K562 (cell line): ENCODE measurements around the gene SEPTIN14. TPM values are rescaled to one million over a fixed set of nuclear protein-coding genes. Genes with fewer than 3 reads are reported as not detected.
"Not testable (repeated sequence)": the region's sequence is repeated elsewhere in the genome, so short reads cannot be mapped to it uniquely, and the experiment has no call there.

Source experiments
- ATAC-seq: fragments of 200-7000 bp; cut with Tn5 transposase; 3 replicates; pipeline ENCODE4 v1.9.1; 2020; ENCODE audit warnings: moderate library complexity
- BruUV-seq: library from RNA; stranded (reverse); fragments of 400-500 nt; replicated peaks from 2 replicates; lab custom pipeline; 2021; lab: Mats Ljungman, UMichigan
- CTCF ChIA-PET: fragments of 300-600 bp; formaldehyde crosslinking; extraction: SDS; loops from one replicate; lab custom pipeline; 2021; ENCODE audit warnings: low intra/inter-chr PET ratio; lab: Yijun Ruan, JAX
- POLR2A ChIA-PET: fragments of 300-600, 350-650 bp; sonication (Branson Sonifier 250); formaldehyde crosslinking; extraction: SDS; loops from one replicate; lab custom pipeline; 2021; ENCODE audit warnings: antibody characterized with exemption, inconsistent platforms; lab: Yijun Ruan, JAX
- DNase-seq, 4 experiments: peaks; one replicate each; pipeline versions ENCODE4 v3.0.0 to v3.0.0-alpha.2; 2011 to 2018; ENCODE audit warnings: low spot score in 3 of 4, mixed read lengths in 3 of 4; ENCODE audit errors: extremely low read depth in 1 of 4
- FAIRE-seq: peaks from 2 replicates; lab custom pipeline; 2011; peaks lifted over from hg19 to GRCh38; lab: Jason Lieb, UNC
- H2AFZ ChIP-seq: 2 replicates; pipeline ENCODE4 v1.6.0; 2011; ENCODE audit warnings: low read depth, low read length, control low read depth, inconsistent platforms
- H3K27ac ChIP-seq: fragments of 200-600 bp; 3 replicates; pipeline ENCODE4 v1.8.0; 2011; ENCODE audit warnings: low read depth, mild to moderate bottlenecking, control low read depth, inconsistent platforms, low read length, moderate library complexity, mixed read lengths; ENCODE audit errors: extremely low read depth
- H3K27me3 ChIP-seq, 2 experiments: fragments of 300-600 bp in 1 of 2; 2 replicates in 1 of 2; 3 replicates in 1 of 2; pipeline versions ENCODE4 v1.6.0 to v1.8.0; 2011; ENCODE audit warnings: inconsistent platforms in 2 of 2, low read length in 2 of 2, mild to moderate bottlenecking in 1 of 2, mixed read lengths in 1 of 2, moderate library complexity in 1 of 2; ENCODE audit not compliant: control insufficient read depth in 2 of 2, insufficient read depth in 2 of 2
- H3K36me3 ChIP-seq: fragments of 300-600 bp; 3 replicates; pipeline ENCODE4 v1.8.0; 2011; ENCODE audit warnings: mild to moderate bottlenecking, low read length, inconsistent platforms; ENCODE audit not compliant: control insufficient read depth, insufficient read depth
- H3K4me1 ChIP-seq, 2 experiments: fragments of 200-600 bp in 1 of 2; replicated peaks in 1 of 2; 2 replicates in 1 of 2; 3 replicates in 1 of 2; pipeline versions ENCODE4 v1.5.1 to v1.8.0; 2011; ENCODE audit warnings: inconsistent platforms in 2 of 2, low read length in 2 of 2, mild to moderate bottlenecking in 1 of 2, mixed read lengths in 1 of 2, moderate library complexity in 1 of 2; ENCODE audit not compliant: control insufficient read depth in 2 of 2, insufficient read depth in 2 of 2
- H3K4me2 ChIP-seq: 2 replicates; pipeline ENCODE4 v1.6.1; 2011; ENCODE audit warnings: low read length, control low read depth, inconsistent platforms, mixed read lengths; ENCODE audit not compliant: insufficient read depth
- H3K4me3 ChIP-seq: fragments of 200-600 bp; sonication (generic), shearing (Covaris generic); 2 replicates; pipeline ENCODE4 v1.5.1; 2016; ENCODE audit warnings: control low read depth, inconsistent platforms
- H3K79me2 ChIP-seq: fragments of 200-600 bp; 3 replicates; pipeline ENCODE4 v1.8.0; 2011; ENCODE audit warnings: low read length, inconsistent platforms; ENCODE audit not compliant: control insufficient read depth, insufficient read depth
- H3K9ac ChIP-seq, 2 experiments: 2 replicates each; pipeline versions ENCODE4 v1.6.0 to v1.6.1; 2011; ENCODE audit warnings: low read depth in 2 of 2, low read length in 2 of 2, control low read depth in 1 of 2, inconsistent platforms in 1 of 2, mild to moderate bottlenecking in 1 of 2, mixed read lengths in 1 of 2; ENCODE audit not compliant: insufficient read depth in 1 of 2
- H3K9me1 ChIP-seq: one replicate; pipeline ENCODE4 v1.6.0; 2011; ENCODE audit warnings: inconsistent platforms, mild to moderate bottlenecking, low read length, moderate library complexity; ENCODE audit not compliant: control insufficient read depth, insufficient read depth
- H3K9me3 ChIP-seq: replicated peaks from 2 replicates; pipeline ENCODE4 v1.5.1; 2011; ENCODE audit warnings: low read depth, low read length, inconsistent platforms; ENCODE audit not compliant: control insufficient read depth, insufficient read depth
- H4K20me1 ChIP-seq: replicated peaks from 2 replicates; pipeline ENCODE4 v1.6.1; 2011; ENCODE audit warnings: low read length, inconsistent platforms, mixed read lengths; ENCODE audit not compliant: control insufficient read depth, insufficient read depth
- EHMT2 ChIP-seq: fragments of 450-650 bp; IDR thresholded peaks from 2 replicates; pipeline ENCODE4 v1.6.1; 2018; ENCODE audit warnings: antibody characterized with exemption
- MIER1 ChIP-seq: fragments of 450-650 bp; IDR thresholded peaks from 2 replicates; pipeline ENCODE4 v1.6.1; 2016; ENCODE audit warnings: antibody characterized with exemption, mild to moderate bottlenecking, low read depth
- REST ChIP-seq, 2 experiments: fragments of 450-650 bp; formaldehyde crosslinking in 1 of 2; IDR thresholded peaks; 2 replicates each; pipeline versions ENCODE4 v1.4.0 to v1.6.1; 2014 to 2020; ENCODE audit warnings: mild to moderate bottlenecking in 2 of 2, borderline replicate concordance in 1 of 2, low read depth in 1 of 2
- WGBS: fragments of 100-300 bp; shearing (Covaris generic); methylation state at CpG from one replicate; pipeline ENCODE4 v1.1.6; 2016; ENCODE audit warnings: low coverage, mixed read lengths; ENCODE audit not compliant: insufficient coverage; ENCODE audit errors: missing lambda C conversion rate; 5-methylcytosine and 5-hydroxymethylcytosine counted together
- in situ Hi-C: fragments of 300-500 bp; cut with MboI; formaldehyde crosslinking; loops from 4 replicates; pipeline ENCODE4 v1.15.0; 2018; ENCODE audit warnings: inconsistent platforms, mixed read lengths
- intact Hi-C: fragments of 100-400 bp; cut with micrococcal nuclease; formaldehyde crosslinking; loops from 2 replicates; pipeline ENCODE4 v1.14.2; 2022
- polyA plus RNA-seq, 8 experiments: library from polyadenylated mRNA; depleted of rRNA in 4 of 8; stranded (reverse) in 5 of 8; unstranded in 3 of 8; fragments of >200 nt; fragmentation: Nextera tagmentation in 2 of 8; fragmentation: Illumina TruSeq in 1 of 8; extraction: Ambion mirVana in 2 of 8; extraction: Trizol in 1 of 8; gene quantifications; 2 replicates each; pipeline versions ENCODE4 v1.2.1 to v1.2.3, GENCODE V29; 2011 to 2014; ENCODE audit warnings: inconsistent platforms in 1 of 8, missing spikeins in 1 of 8
- total RNA-seq, 7 experiments: library from RNA; depleted of rRNA in 6 of 7; stranded (reverse); fragments of >200 nt in 6 of 7; fragmentation: Illumina TruSeq in 2 of 7; extraction: Trizol in 2 of 7; gene quantifications; 2 replicates each; pipeline versions ENCODE4 v1.2.1 to v1.2.3, GENCODE V29; 2011 to 2021; ENCODE audit warnings: low replicate concordance in 1 of 7

The SEPTIN14 gene
- total and polyA plus RNA-seq, 9 of the 15 experiments (the other 6 are each of a cell fraction or from before 2014, with no cell fraction given): 0.04 to 0.10 (median 0.04) TPM; not detected in 1

GRCh38 chr7:55753274-55753862 is 109.2 kb downstream of the SEPTIN14 start:
- TF ChIP-seq EHMT2 (peak; percentile 86), MIER1 (peak; percentile 88), REST (IDR thresholded peaks at IDR 0.05; ENCODE audit: borderline replicate concordance) (peak; percentile 89), REST (CRISPR knock-in tag; IDR thresholded peaks at IDR 0.05; ENCODE audit: low read depth) (peak; percentile 87; the same call in 1 of the 2 replicates)
- BruUV-seq, H3K36me3 ChIP-seq, H3K9me1 ChIP-seq, ATAC-seq, H3K4me1 ChIP-seq, H3K9me3 ChIP-seq, H4K20me1 ChIP-seq, POLR2A ChIA-PET, H3K79me2 ChIP-seq, H3K4me3 ChIP-seq, H2AFZ ChIP-seq, H3K9ac ChIP-seq, FAIRE-seq, DNase-seq, H3K27me3 ChIP-seq, intact Hi-C loops, H3K4me2 ChIP-seq, CTCF ChIA-PET, H3K27ac ChIP-seq: not testable (repeated sequence)
- 1% methylated on average over 6 of the region's 6 CpGs for WGBS
- in situ Hi-C loops: loop anchor here (10.0 kb wide), 1 partner anchor 631 kb away; no protein-coding TSS in a partner anchor
